ENCODE results near the gene NT5C2. TPM values are rescaled to one million over a fixed set of nuclear protein-coding genes. Genes with fewer than 3 reads are reported as not detected.

The NT5C2 gene
- total RNA-seq, result 158 TPM

DNA sequence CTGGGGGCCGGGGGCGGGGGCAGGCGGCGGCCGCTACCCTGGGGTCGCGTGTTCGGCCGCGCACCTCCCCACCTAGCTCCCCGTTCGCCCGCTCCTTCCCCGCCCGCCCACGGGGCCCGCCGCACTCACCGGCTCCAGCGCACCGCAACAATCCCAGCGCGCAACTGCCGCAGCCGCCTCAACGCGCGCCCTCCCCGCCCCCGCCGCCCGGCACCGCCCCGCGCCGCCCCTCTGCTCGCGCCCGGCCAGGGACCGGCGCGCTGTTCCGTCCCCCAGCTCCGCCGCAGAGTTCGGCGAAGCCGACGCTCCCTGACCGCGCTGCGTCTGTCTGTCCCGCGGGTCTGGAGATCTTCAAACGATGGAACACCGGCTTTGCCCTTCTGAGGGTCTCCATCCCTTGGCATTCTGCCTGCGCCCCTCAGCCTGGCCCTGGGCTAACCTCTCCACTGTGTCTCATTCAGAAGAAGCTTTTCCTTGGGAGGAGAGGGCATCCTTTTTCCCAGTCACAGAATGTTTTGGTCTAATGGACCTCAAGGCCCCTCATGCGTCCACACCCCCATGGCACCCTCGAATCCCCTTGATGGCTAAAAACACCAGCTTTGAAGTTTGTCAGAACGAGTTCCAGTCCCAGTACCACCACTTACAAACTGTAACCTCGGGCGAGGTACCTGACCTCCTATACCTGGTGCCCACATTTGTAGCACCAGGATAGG lies at the start of gene NT5C2:
NT5C2 (minus strand) TSS at position 166 of the 713 bp plus-strand sequence. CDS start 18,314 bp downstream, outside the sequence.
- Histone ChIP-seq H3K9me3 (ENCODE audit: control insufficient read depth in 3 of 3, low read length in 3 of 3) (no peaks in the 10 kb centered on the region), H3K4me1 (ENCODE audit: control insufficient read depth in 3 of 3, insufficient read depth in 3 of 3, low read length in 3 of 3) (peaks cover 34 to 37% (median 35%) of the 10 kb centered on the region in 3 donors), H3K4me3 (ENCODE audit: low read length in 3 of 3) (peak within 1 kb of the TSS; percentile 90 to 92 (median 92)), H3K9ac (ENCODE audit: low read depth in 1 of 3, low read length in 3 of 3) (peak within 1 kb of the TSS; percentile 95 to 99 (median 97)), H3K27ac (ENCODE audit: low read depth, low read length) (peak within 1 kb of the TSS; percentile 99), H3K27me3 (ENCODE audit: control insufficient read depth in 3 of 3, insufficient read depth in 3 of 3, low read length in 3 of 3) (no peaks in the 10 kb centered on the region), H3K36me3 (ENCODE audit: control insufficient read depth in 3 of 3, insufficient read depth in 3 of 3, low read length in 3 of 3) (no peaks in the 10 kb centered on the region)

DNA sequence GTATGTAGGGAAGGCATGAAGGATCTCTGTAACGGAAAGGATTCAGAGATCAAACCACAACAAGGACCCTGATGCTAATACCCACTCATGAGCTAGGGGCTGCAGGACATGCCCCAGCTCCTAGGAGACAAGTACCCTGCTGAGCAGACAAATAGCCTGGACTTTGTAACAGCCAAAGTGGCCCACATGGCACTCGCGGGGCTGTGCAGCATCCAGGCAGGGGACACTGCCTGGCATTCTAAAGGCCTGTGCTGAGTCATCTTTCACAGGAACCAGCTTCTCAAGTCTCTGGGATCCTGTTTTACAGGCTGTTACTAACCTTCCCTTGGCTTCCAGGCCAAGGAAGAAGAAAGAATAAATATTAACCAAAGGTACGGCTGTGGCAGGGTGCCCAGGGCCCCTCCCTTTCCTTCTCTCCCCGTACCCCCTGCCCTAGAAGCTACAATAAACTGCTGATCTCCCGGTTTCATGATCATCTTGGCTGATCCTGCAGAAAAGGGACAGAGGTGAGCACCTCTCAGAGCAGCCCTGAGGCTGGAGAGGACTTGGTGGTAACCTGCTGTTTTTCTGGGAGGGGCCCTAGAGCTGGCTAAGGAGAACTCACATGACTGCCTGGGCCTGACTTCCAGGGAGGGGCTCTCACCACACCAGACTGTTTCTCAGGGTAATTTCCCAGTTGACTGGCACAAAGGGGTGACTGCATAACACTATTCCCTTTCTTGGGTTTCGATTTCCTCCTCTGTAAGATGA lies 48.4 kb upstream of the NT5C2 start:
- H3K27ac ChIP-seq (ENCODE audit: low read depth, low read length), result peak overlapping the region; percentile 87
- no peaks in the 10 kb centered on the region for H3K27me3 ChIP-seq (ENCODE audit: control insufficient read depth in 3 of 3, insufficient read depth in 3 of 3, low read length in 3 of 3)
- H3K9me3 ChIP-seq (ENCODE audit: control insufficient read depth in 3 of 3, low read length in 3 of 3), result no peaks in the 10 kb centered on the region
- H3K4me3 ChIP-seq (ENCODE audit: low read length in 3 of 3), result peak overlapping the region in 1 of 3 donors; percentile 33
- H3K36me3 ChIP-seq (ENCODE audit: control insufficient read depth in 3 of 3, insufficient read depth in 3 of 3, low read length in 3 of 3), result no peaks in the 10 kb centered on the region
- H3K9ac ChIP-seq (ENCODE audit: low read depth in 1 of 3, low read length in 3 of 3), result peak overlapping the region in 2 of 3 donors; percentile 50 to 69
- H3K4me1 ChIP-seq (ENCODE audit: control insufficient read depth in 3 of 3, insufficient read depth in 3 of 3, low read length in 3 of 3), result peaks cover 10 to 27% (median 12%) of the 10 kb centered on the region in 3 donors

DNA sequence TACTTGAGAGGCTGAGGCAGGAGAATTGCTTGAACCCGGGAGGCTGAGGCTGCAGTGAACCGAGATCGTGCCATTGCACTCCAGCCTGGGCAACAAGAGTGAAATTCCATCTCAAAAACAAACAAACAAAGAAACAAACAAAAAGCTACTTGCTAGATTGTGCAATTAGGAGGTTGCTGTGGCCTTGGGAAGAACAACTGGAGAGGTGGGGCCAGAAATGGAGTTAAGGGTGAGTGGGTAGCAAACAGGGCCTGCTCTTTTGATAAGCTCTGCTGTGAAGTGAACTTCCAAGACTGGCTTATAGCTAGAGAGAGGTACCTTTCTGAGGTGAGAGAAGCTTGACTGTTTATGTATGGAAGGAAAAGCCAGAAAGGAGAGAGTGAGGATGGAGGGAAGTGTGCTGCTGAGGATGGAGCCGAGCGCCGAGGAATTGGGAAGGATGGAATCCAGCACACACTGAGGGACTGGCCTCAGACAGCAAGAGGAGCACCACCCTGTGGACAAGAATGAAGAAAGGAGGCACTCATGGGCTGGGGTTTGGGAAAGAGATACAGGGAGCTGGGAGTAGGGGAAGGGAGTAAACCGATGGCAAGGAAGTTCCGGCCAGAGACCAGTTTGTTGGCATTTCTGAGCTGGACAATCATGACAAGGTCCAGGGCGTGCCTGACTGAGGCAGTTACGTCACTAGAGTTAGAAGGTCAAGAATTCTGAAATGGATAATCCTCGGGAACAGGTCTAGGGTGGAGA lies 45.6 kb upstream of the NT5C2 start:
- Histone ChIP-seq H3K27me3 (ENCODE audit: control insufficient read depth in 3 of 3, insufficient read depth in 3 of 3, low read length in 3 of 3) (no peaks in the 10 kb centered on the region), H3K9me3 (ENCODE audit: control insufficient read depth in 3 of 3, low read length in 3 of 3) (no peaks in the 10 kb centered on the region), H3K4me1 (ENCODE audit: control insufficient read depth in 3 of 3, insufficient read depth in 3 of 3, low read length in 3 of 3) (peaks cover 10 to 20% (median 12%) of the 10 kb centered on the region in 3 donors), H3K36me3 (ENCODE audit: control insufficient read depth in 3 of 3, insufficient read depth in 3 of 3, low read length in 3 of 3) (no peaks in the 10 kb centered on the region), H3K9ac (ENCODE audit: low read depth in 1 of 3, low read length in 3 of 3) (no peak overlapping the region), H3K4me3 (ENCODE audit: low read length in 3 of 3) (no peak overlapping the region), H3K27ac (ENCODE audit: low read depth, low read length) (no peak overlapping the region)

DNA sequence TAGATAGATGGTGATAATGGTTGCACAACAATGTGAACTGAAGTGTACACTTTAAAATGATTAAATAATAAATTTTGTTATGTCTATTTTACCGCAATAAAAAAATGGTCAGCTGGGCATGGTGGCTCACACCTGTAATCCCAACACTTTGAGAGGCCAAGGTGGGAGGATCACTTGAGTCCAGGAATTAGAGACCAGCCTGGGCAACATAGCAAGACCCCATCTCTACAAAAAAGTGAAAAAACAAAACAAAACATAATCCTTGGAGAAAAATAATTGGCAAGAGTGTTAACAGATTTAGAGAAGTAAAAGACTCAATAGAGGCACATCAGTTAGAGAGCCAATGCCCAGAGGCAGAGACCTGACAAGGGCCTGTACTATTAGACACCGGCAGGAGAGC lies 42.7 kb upstream of the NT5C2 start:
- H3K9ac ChIP-seq (ENCODE audit: low read depth in 1 of 3, low read length in 3 of 3), result no peak overlapping the region
- H3K4me1 ChIP-seq (ENCODE audit: control insufficient read depth in 3 of 3, insufficient read depth in 3 of 3, low read length in 3 of 3), result peaks cover 0 to 22% (median 6%) of the 10 kb centered on the region in 3 donors
- H3K4me3 ChIP-seq (ENCODE audit: low read length in 3 of 3), result no peak overlapping the region

DNA sequence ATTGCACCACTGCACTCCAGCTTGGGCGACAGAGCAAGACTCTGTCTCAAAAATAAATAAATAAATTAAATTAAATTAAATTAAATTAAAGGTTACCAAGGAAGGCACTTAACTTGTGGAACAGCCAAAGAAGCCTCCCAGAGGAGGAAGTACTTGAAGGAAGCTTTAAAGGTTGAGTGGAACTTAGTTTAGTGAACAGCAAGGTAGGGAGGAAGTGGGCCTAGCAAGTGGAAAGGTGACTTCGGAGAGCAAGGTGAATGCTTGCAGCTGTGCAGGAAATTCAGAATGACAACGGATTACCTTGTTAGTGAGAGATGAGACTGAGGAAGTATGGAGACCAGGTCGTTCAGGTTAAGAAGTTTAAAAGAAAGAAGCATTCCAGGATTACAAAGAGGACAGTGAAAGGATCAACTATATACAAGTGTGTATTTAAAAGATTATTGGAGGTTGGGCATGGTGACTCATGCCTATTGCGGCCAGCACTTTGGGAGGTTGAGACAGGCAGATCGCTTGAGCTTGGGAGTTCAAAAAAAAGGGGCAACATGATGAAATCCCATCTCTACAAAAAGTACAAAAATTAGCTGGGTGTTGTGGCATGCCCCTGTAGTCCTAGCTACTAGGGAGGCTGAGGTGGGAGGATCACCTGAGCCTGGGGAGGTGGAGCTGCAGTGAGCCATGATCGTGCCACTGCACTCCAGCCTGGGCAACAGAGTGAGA lies 39.9 kb upstream of the NT5C2 start:
- H3K9me3 ChIP-seq (ENCODE audit: control insufficient read depth in 3 of 3, low read length in 3 of 3), result no peaks in the 10 kb centered on the region
- H3K36me3 ChIP-seq (ENCODE audit: control insufficient read depth in 3 of 3, insufficient read depth in 3 of 3, low read length in 3 of 3), result no peaks in the 10 kb centered on the region
- H3K9ac ChIP-seq (ENCODE audit: low read depth in 1 of 3, low read length in 3 of 3), result no peak overlapping the region
- H3K27ac ChIP-seq (ENCODE audit: low read depth, low read length), result no peak overlapping the region
- H3K27me3 ChIP-seq (ENCODE audit: control insufficient read depth in 3 of 3, insufficient read depth in 3 of 3, low read length in 3 of 3), result no peaks in the 10 kb centered on the region
- no peak overlapping the region for H3K4me3 ChIP-seq (ENCODE audit: low read length in 3 of 3)
- H3K4me1 ChIP-seq (ENCODE audit: control insufficient read depth in 3 of 3, insufficient read depth in 3 of 3, low read length in 3 of 3), result peaks cover 9 to 30% (median 20%) of the 10 kb centered on the region in 3 donors

More for the DNA sequence above, 42.7 kb upstream of the NT5C2 start:
- Histone ChIP-seq H3K27me3 (ENCODE audit: control insufficient read depth in 3 of 3, insufficient read depth in 3 of 3, low read length in 3 of 3) (no peaks in the 10 kb centered on the region), H3K27ac (ENCODE audit: low read depth, low read length) (no peak overlapping the region), H3K9me3 (ENCODE audit: control insufficient read depth in 3 of 3, low read length in 3 of 3) (no peaks in the 10 kb centered on the region), H3K36me3 (ENCODE audit: control insufficient read depth in 3 of 3, insufficient read depth in 3 of 3, low read length in 3 of 3) (no peaks in the 10 kb centered on the region)

DNA sequence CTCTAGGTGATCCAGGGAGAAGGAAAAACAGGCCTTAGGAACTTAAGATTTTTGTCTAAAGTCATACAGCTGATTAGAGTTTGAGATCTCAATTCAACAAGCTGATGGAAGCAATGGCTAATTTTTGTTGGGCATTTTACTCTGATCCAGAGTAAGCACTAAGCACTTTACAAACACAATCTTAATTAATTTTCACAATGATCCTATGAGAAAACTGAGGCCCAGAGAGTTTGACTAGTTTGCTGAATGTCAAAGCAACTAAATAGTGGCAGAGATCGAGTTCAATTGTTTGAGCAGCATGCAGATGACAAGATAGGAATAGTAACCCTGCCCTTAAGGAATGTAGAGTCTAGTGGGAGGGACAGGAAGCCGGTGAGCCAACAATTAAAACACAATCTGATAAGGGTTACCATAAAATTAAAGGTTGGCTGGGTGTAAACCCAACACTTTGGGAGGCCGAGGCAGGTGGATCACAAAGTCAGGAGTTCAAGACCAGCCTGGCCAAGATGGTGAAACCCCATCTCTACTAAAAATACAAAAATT lies 39.1 kb upstream of the NT5C2 start:
- Histone ChIP-seq H3K27ac (ENCODE audit: low read depth, low read length) (peak overlapping the region; percentile 84), H3K27me3 (ENCODE audit: control insufficient read depth in 3 of 3, insufficient read depth in 3 of 3, low read length in 3 of 3) (no peaks in the 10 kb centered on the region), H3K36me3 (ENCODE audit: control insufficient read depth in 3 of 3, insufficient read depth in 3 of 3, low read length in 3 of 3) (no peaks in the 10 kb centered on the region), H3K9me3 (ENCODE audit: control insufficient read depth in 3 of 3, low read length in 3 of 3) (no peaks in the 10 kb centered on the region), H3K4me3 (ENCODE audit: low read length in 3 of 3) (no peak overlapping the region), H3K9ac (ENCODE audit: low read depth in 1 of 3, low read length in 3 of 3) (no peak overlapping the region), H3K4me1 (ENCODE audit: control insufficient read depth in 3 of 3, insufficient read depth in 3 of 3, low read length in 3 of 3) (peaks cover 10 to 35% (median 27%) of the 10 kb centered on the region in 3 donors)

DNA sequence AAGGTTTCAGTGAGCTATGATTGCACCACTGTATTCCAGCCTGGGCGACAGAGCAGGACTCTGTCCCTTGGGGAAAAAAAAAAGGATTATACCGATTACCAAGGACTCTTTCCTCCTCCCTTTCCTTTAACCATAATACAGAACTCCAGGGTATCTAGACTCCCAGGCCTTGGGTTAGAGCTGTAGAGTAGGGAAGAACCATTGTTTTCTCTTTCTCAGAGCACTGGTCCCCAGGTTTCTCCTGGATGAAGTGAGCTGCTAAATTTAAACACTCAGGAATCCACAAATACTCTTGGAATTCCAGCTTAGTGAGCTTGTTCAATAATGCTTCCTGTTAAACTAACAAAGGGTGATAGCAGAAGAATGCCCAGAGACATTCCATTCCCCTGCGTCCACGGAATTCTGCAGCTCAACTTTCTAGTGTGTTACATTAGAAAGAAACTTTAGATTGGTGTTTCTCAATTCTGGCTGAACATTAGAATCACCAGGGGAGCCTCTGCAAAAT lies 38.0 kb upstream of the NT5C2 start:
- H3K9ac ChIP-seq (ENCODE audit: low read depth in 1 of 3, low read length in 3 of 3), result peak overlapping the region in 1 of 3 donors; percentile 40
- H3K27ac ChIP-seq (ENCODE audit: low read depth, low read length), result peak overlapping the region; percentile 84
- H3K9me3 ChIP-seq (ENCODE audit: control insufficient read depth in 3 of 3, low read length in 3 of 3), result no peaks in the 10 kb centered on the region
- H3K4me3 ChIP-seq (ENCODE audit: low read length in 3 of 3), result peak overlapping the region in 1 of 3 donors; percentile 6
- no peaks in the 10 kb centered on the region for H3K36me3 ChIP-seq (ENCODE audit: control insufficient read depth in 3 of 3, insufficient read depth in 3 of 3, low read length in 3 of 3)
- H3K27me3 ChIP-seq (ENCODE audit: control insufficient read depth in 3 of 3, insufficient read depth in 3 of 3, low read length in 3 of 3), result no peaks in the 10 kb centered on the region
- H3K4me1 ChIP-seq (ENCODE audit: control insufficient read depth in 3 of 3, insufficient read depth in 3 of 3, low read length in 3 of 3), result peaks cover 14 to 41% (median 30%) of the 10 kb centered on the region in 3 donors

DNA sequence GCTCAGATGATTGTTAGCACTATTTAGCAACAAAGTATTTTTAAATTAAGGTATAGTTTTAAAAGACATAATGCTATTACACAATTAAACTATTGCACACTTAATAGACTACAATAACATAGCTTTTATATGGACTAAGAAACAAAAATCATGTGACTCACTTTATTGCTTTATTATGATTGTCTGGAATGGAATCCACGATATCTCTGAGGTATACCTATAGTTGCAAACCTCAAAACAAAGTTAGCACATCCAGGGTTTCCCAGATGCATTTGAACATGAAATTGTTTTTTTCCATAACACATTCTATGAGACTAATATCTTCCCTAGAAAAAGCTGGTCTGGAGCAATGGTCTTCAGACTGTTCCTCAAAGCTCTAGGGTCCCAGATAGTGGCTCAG lies 34.3 kb upstream of the NT5C2 start:
- H3K36me3 ChIP-seq (ENCODE audit: control insufficient read depth in 3 of 3, insufficient read depth in 3 of 3, low read length in 3 of 3), result no peaks in the 10 kb centered on the region
- H3K4me1 ChIP-seq (ENCODE audit: control insufficient read depth in 3 of 3, insufficient read depth in 3 of 3, low read length in 3 of 3), result peaks cover 14 to 41% (median 30%) of the 10 kb centered on the region in 3 donors
- H3K9ac ChIP-seq (ENCODE audit: low read depth in 1 of 3, low read length in 3 of 3), result peak overlapping the region in 2 of 3 donors; percentile 0 to 46
- H3K27ac ChIP-seq (ENCODE audit: low read depth, low read length), result peak overlapping the region; percentile 96
- peaks cover 0 to 5% (median 0%) of the 10 kb centered on the region in 3 donors for H3K9me3 ChIP-seq (ENCODE audit: control insufficient read depth in 3 of 3, low read length in 3 of 3)
- H3K27me3 ChIP-seq (ENCODE audit: control insufficient read depth in 3 of 3, insufficient read depth in 3 of 3, low read length in 3 of 3), result no peaks in the 10 kb centered on the region
- H3K4me3 ChIP-seq (ENCODE audit: low read length in 3 of 3), result no peak overlapping the region

DNA sequence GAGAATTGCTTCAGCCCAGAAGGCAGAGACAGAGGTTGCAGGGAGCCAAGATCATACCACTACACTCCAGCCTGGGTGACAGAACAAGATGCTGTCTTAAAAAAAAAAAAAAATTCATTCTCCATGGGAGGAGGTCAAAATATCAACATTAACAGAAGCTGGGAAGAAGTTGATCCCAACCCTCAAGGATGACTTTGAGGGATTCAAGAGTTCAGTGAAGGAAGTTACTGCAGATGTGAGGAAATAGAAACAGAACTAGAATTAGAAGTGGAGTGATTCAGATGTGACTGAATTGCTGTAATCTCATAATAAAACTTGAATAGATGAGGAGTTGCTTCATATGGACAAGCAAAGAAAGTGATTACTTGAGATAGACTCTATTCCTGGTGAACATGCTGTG lies 32.9 kb upstream of the NT5C2 start:
- no peaks in the 10 kb centered on the region for H3K36me3 ChIP-seq (ENCODE audit: control insufficient read depth in 3 of 3, insufficient read depth in 3 of 3, low read length in 3 of 3)
- H3K9ac ChIP-seq (ENCODE audit: low read depth in 1 of 3, low read length in 3 of 3), result no peak overlapping the region
- H3K4me3 ChIP-seq (ENCODE audit: low read length in 3 of 3), result no peak overlapping the region
- peaks cover 14 to 29% (median 26%) of the 10 kb centered on the region in 3 donors for H3K4me1 ChIP-seq (ENCODE audit: control insufficient read depth in 3 of 3, insufficient read depth in 3 of 3, low read length in 3 of 3)
- peak overlapping the region; percentile 96 for H3K27ac ChIP-seq (ENCODE audit: low read depth, low read length)
- no peaks in the 10 kb centered on the region for H3K27me3 ChIP-seq (ENCODE audit: control insufficient read depth in 3 of 3, insufficient read depth in 3 of 3, low read length in 3 of 3)
- H3K9me3 ChIP-seq (ENCODE audit: control insufficient read depth in 3 of 3, low read length in 3 of 3), result peaks cover 0 to 5% (median 0%) of the 10 kb centered on the region in 3 donors

All from skeletal muscle tissue (tissue), 4 donors.